ENCODE measurements around the gene DNAL1. TPM values are rescaled to one million over a fixed set of nuclear protein-coding genes. Genes with fewer than 3 reads are reported as not detected.

The DNAL1 gene
- polyA plus RNA-seq, 1 donor (not counting 4 experiments of a cell fraction or from before 2014, with no cell fraction given) = 8.4 TPM

GRCh38 chr14:73715707-73716106 is 70.9 kb downstream of the DNAL1 start:
- H3K4me3 ChIP-seq (ENCODE audit: control insufficient read depth in 2 of 3, extremely low read depth in 1 of 3, insufficient read depth in 2 of 3, low read depth in 1 of 3, low read length in 3 of 3) = no peak overlapping the region
- no peak overlapping the region for H2AFZ ChIP-seq (ENCODE audit: control insufficient read depth, low read length)
- DNase-seq (ENCODE audit: low read depth, low spot score) (no peak), FAIRE-seq (no peak)
- no peak overlapping the region for H3K4me2 ChIP-seq (ENCODE audit: control insufficient read depth, extremely low read depth, insufficient read depth, low read depth, low read length)
- H4K20me1 ChIP-seq (ENCODE audit: control insufficient read depth, extremely low read depth, insufficient read depth, low read length) = peaks cover 3% of the 10 kb centered on the region
- peaks cover 22 to 36% of the 10 kb centered on the region in 2 experiments for H3K36me3 ChIP-seq (ENCODE audit: control insufficient read depth in 2 of 2, extremely low read depth in 1 of 2, insufficient read depth in 2 of 2, low read length in 2 of 2)
- no peak overlapping the region for H3K27ac ChIP-seq (ENCODE audit: control insufficient read depth, insufficient read depth, low read length)
- H3K9me3 ChIP-seq (ENCODE audit: control insufficient read depth, low read depth, low read length) = no peaks in the 10 kb centered on the region
- H3K9ac ChIP-seq (ENCODE audit: control insufficient read depth, extremely low read depth, insufficient read depth, low read length) = no peak overlapping the region
- dilution Hi-C loops (cut with MboI; ENCODE audit: extremely low pct_ligation_motif_present, low sequenced_read_pairs) = no loop called here
- H3K9me1 ChIP-seq (ENCODE audit: control insufficient read depth, extremely low read depth, insufficient read depth, low read length) = no peaks in the 10 kb centered on the region
- peaks cover 15% of the 10 kb centered on the region for H3K79me2 ChIP-seq (ENCODE audit: control insufficient read depth, insufficient read depth, low read length)
- TF ChIP-seq CTCF (optimal IDR thresholded peaks at IDR 0.05 in 1 of 3, IDR thresholded peaks at IDR 0.05 in 1 of 3, conservative IDR thresholded peaks at IDR 0.05 in 1 of 3; ENCODE audit: extremely low read depth in 1 of 3, insufficient read depth in 2 of 3, low read length in 3 of 3) = no peak
- no peak for TF ChIP-seq EZH2 (IDR thresholded peaks at IDR 0.05; ENCODE audit: low read length)
- peaks cover 18% of the 10 kb centered on the region for H3K4me1 ChIP-seq (ENCODE audit: control insufficient read depth, extremely low read depth, insufficient read depth, low read length)
- no peaks in the 10 kb centered on the region for H3K27me3 ChIP-seq (ENCODE audit: control insufficient read depth, extremely low read depth, insufficient read depth, low read length)

GRCh38 chr14:73717266-73717665 is 72.5 kb downstream of the DNAL1 start:
- Histone ChIP-seq H3K27me3 (ENCODE audit: control insufficient read depth, extremely low read depth, insufficient read depth, low read length) (no peaks in the 10 kb centered on the region), H3K79me2 (ENCODE audit: control insufficient read depth, insufficient read depth, low read length) (peaks cover 12% of the 10 kb centered on the region), H3K4me2 (ENCODE audit: control insufficient read depth, extremely low read depth, insufficient read depth, low read depth, low read length) (no peak overlapping the region), H2AFZ (ENCODE audit: control insufficient read depth, low read length) (no peak overlapping the region), H3K9me1 (ENCODE audit: control insufficient read depth, extremely low read depth, insufficient read depth, low read length) (no peaks in the 10 kb centered on the region), H3K4me1 (ENCODE audit: control insufficient read depth, extremely low read depth, insufficient read depth, low read length) (peaks cover 13% of the 10 kb centered on the region), H4K20me1 (ENCODE audit: control insufficient read depth, extremely low read depth, insufficient read depth, low read length) (peaks cover 3% of the 10 kb centered on the region), H3K9ac (ENCODE audit: control insufficient read depth, extremely low read depth, insufficient read depth, low read length) (no peak overlapping the region), H3K9me3 (ENCODE audit: control insufficient read depth, low read depth, low read length) (no peaks in the 10 kb centered on the region), H3K4me3 (ENCODE audit: control insufficient read depth in 2 of 3, extremely low read depth in 1 of 3, insufficient read depth in 2 of 3, low read depth in 1 of 3, low read length in 3 of 3) (no peak overlapping the region), H3K27ac (ENCODE audit: control insufficient read depth, insufficient read depth, low read length) (no peak overlapping the region), H3K36me3 (ENCODE audit: control insufficient read depth in 2 of 2, extremely low read depth in 1 of 2, insufficient read depth in 2 of 2, low read length in 2 of 2) (peaks cover 27 to 48% of the 10 kb centered on the region in 2 experiments)
- DNase-seq (ENCODE audit: low read depth, low spot score) = no peak
- dilution Hi-C loops (cut with MboI; ENCODE audit: extremely low pct_ligation_motif_present, low sequenced_read_pairs) = no loop called here
- TF ChIP-seq EZH2 (IDR thresholded peaks at IDR 0.05; ENCODE audit: low read length) (no peak), CTCF (optimal IDR thresholded peaks at IDR 0.05 in 1 of 3, IDR thresholded peaks at IDR 0.05 in 1 of 3, conservative IDR thresholded peaks at IDR 0.05 in 1 of 3; ENCODE audit: extremely low read depth in 1 of 3, insufficient read depth in 2 of 3, low read length in 3 of 3) (no peak)
- no peak for FAIRE-seq

Data from keratinocyte (primary cell).